HEK293 (cell line): Measurements from ENCODE around the gene USP31.

Experiments used
- KLF8 ChIP-seq: fragments of 450-650 bp; formaldehyde crosslinking; IDR thresholded peaks from 2 replicates; pipeline ENCODE4 v1.5.1; 2016; ENCODE audit warnings: missing biosample characterization, missing genetic modification characterization
- KLF9 ChIP-seq: fragments of 450-650 bp; formaldehyde crosslinking; IDR thresholded peaks from 2 replicates; pipeline ENCODE4 v1.5.1; 2016; ENCODE audit warnings: missing biosample characterization, missing genetic modification characterization, low read depth
- OVOL3 ChIP-seq: fragments of 450-650 bp; formaldehyde crosslinking; IDR thresholded peaks from 2 replicates; pipeline ENCODE4 v1.5.1; 2016; ENCODE audit warnings: missing biosample characterization, missing genetic modification characterization
- SCRT1 ChIP-seq: fragments of 450-650 bp; formaldehyde crosslinking; IDR thresholded peaks from 2 replicates; pipeline ENCODE4 v1.5.1; 2016; ENCODE audit warnings: missing biosample characterization, missing genetic modification characterization, borderline replicate concordance
- SCRT2 ChIP-seq: fragments of 450-650 bp; formaldehyde crosslinking; IDR thresholded peaks from 2 replicates; pipeline ENCODE4 v1.5.1; 2016; ENCODE audit warnings: missing biosample characterization, missing genetic modification characterization
- SP3 ChIP-seq: fragments of 450-650 bp; formaldehyde crosslinking; IDR thresholded peaks from 2 replicates; pipeline ENCODE4 v1.5.1; 2016; ENCODE audit warnings: missing biosample characterization, missing genetic modification characterization
- TRIM28 ChIP-seq: IDR thresholded peaks from 2 replicates; pipeline ENCODE4 v1.6.1; 2011; ENCODE audit warnings: low read length, control low read depth, borderline replicate concordance
- YY1 ChIP-seq: fragments of 450-650 bp; formaldehyde crosslinking; IDR thresholded peaks from 2 replicates; pipeline ENCODE4 v1.5.1; 2018; ENCODE audit warnings: missing biosample characterization, missing genetic modification characterization
- ZBTB20 ChIP-seq: fragments of 450-650 bp; formaldehyde crosslinking; IDR thresholded peaks from 2 replicates; pipeline ENCODE4 v1.5.1; 2016; ENCODE audit warnings: missing biosample characterization, missing genetic modification characterization
- ZBTB7A ChIP-seq: fragments of 450-650 bp; formaldehyde crosslinking; IDR thresholded peaks from 2 replicates; pipeline ENCODE4 v1.5.1; 2016; ENCODE audit warnings: low read depth, missing biosample characterization, missing genetic modification characterization
- ZEB2 ChIP-seq: fragments of 450-650 bp; formaldehyde crosslinking; IDR thresholded peaks from 2 replicates; pipeline ENCODE4 v1.5.1; 2016; ENCODE audit warnings: missing biosample characterization, missing genetic modification characterization
- ZNF10 ChIP-seq: fragments of 450-650 bp; formaldehyde crosslinking; IDR thresholded peaks from 2 replicates; pipeline ENCODE4 v1.5.1; 2017; ENCODE audit warnings: missing biosample characterization, missing genetic modification characterization
- ZNF114 ChIP-seq: fragments of 450-650 bp; formaldehyde crosslinking; IDR thresholded peaks from 2 replicates; pipeline ENCODE4 v1.5.0; 2017; ENCODE audit warnings: missing biosample characterization, missing genetic modification characterization
- ZNF223 ChIP-seq: fragments of 450-650 bp; formaldehyde crosslinking; IDR thresholded peaks from 2 replicates; pipeline ENCODE4 v1.5.1; 2016; ENCODE audit warnings: missing biosample characterization, missing genetic modification characterization
- ZNF23 ChIP-seq: fragments of 450-650 bp; formaldehyde crosslinking; IDR thresholded peaks from 2 replicates; pipeline ENCODE4 v1.5.1; 2016; ENCODE audit warnings: missing biosample characterization, missing genetic modification characterization, borderline replicate concordance
- ZNF302 ChIP-seq: fragments of 450-650 bp; formaldehyde crosslinking; IDR thresholded peaks from 2 replicates; pipeline ENCODE4 v1.5.1; 2016; ENCODE audit warnings: missing biosample characterization, missing genetic modification characterization, low read depth
- ZNF354C ChIP-seq: fragments of 450-650 bp; formaldehyde crosslinking; IDR thresholded peaks from 2 replicates; pipeline ENCODE4 v1.5.1; 2016; ENCODE audit warnings: missing biosample characterization, missing genetic modification characterization, low read depth, borderline replicate concordance
- ZNF37A ChIP-seq: fragments of 450-650 bp; IDR thresholded peaks from 2 replicates; pipeline ENCODE4 v1.5.1; 2018; ENCODE audit warnings: missing biosample characterization, missing genetic modification characterization
- ZNF549 ChIP-seq: fragments of 450-650 bp; IDR thresholded peaks from 2 replicates; pipeline ENCODE4 v1.5.1; 2018; ENCODE audit warnings: missing biosample characterization, missing genetic modification characterization, mild to moderate bottlenecking, inconsistent platforms, moderate library complexity
- ZNF621 ChIP-seq: fragments of 450-650 bp; formaldehyde crosslinking; IDR thresholded peaks from 2 replicates; pipeline ENCODE4 v1.5.1; 2017; ENCODE audit warnings: missing biosample characterization, missing genetic modification characterization
- ZNF624 ChIP-seq: fragments of 450-650 bp; formaldehyde crosslinking; IDR thresholded peaks from 2 replicates; pipeline ENCODE4 v1.5.1; 2017; ENCODE audit warnings: missing biosample characterization, missing genetic modification characterization
- ZNF629 ChIP-seq: fragments of 450-650 bp; formaldehyde crosslinking; IDR thresholded peaks from 2 replicates; pipeline ENCODE4 v1.5.1; 2017; ENCODE audit warnings: missing biosample characterization, missing genetic modification characterization
- ZNF701 ChIP-seq: fragments of 450-650 bp; formaldehyde crosslinking; IDR thresholded peaks from 2 replicates; pipeline ENCODE4 v1.5.1; 2016; ENCODE audit warnings: missing biosample characterization, missing genetic modification characterization
- ZNF707 ChIP-seq: fragments of 450-650 bp; formaldehyde crosslinking; IDR thresholded peaks from 2 replicates; pipeline ENCODE4 v1.5.1; 2016; ENCODE audit warnings: missing biosample characterization, missing genetic modification characterization
- ZNF792 ChIP-seq: fragments of 450-650 bp; formaldehyde crosslinking; IDR thresholded peaks from 2 replicates; pipeline ENCODE4 v1.5.1; 2016; ENCODE audit warnings: missing biosample characterization, missing genetic modification characterization
- ZNF843 ChIP-seq: fragments of 450-650 bp; formaldehyde crosslinking; IDR thresholded peaks from 2 replicates; pipeline ENCODE4 v1.5.1; 2016; ENCODE audit warnings: missing biosample characterization, missing genetic modification characterization
- TF ChIP-seq, protein P1 (sequence below): fragments of 450-650 bp; formaldehyde crosslinking; conservative IDR thresholded peaks from 2 replicates; pipeline ENCODE4 v1.5.1; 2016; ENCODE audit warnings: low read depth, missing biosample characterization, missing genetic modification characterization
- TF ChIP-seq, protein P2 (sequence below): fragments of 450-650 bp; formaldehyde crosslinking; IDR thresholded peaks from 2 replicates; pipeline ENCODE4 v1.5.1; 2016; ENCODE audit warnings: missing biosample characterization, missing genetic modification characterization
- TF ChIP-seq, protein P3 (sequence below): fragments of 450-650 bp; formaldehyde crosslinking; IDR thresholded peaks from 2 replicates; pipeline ENCODE4 v1.5.1; 2016; ENCODE audit warnings: missing biosample characterization, missing genetic modification characterization, low read depth

USP31 gene

DNA sequence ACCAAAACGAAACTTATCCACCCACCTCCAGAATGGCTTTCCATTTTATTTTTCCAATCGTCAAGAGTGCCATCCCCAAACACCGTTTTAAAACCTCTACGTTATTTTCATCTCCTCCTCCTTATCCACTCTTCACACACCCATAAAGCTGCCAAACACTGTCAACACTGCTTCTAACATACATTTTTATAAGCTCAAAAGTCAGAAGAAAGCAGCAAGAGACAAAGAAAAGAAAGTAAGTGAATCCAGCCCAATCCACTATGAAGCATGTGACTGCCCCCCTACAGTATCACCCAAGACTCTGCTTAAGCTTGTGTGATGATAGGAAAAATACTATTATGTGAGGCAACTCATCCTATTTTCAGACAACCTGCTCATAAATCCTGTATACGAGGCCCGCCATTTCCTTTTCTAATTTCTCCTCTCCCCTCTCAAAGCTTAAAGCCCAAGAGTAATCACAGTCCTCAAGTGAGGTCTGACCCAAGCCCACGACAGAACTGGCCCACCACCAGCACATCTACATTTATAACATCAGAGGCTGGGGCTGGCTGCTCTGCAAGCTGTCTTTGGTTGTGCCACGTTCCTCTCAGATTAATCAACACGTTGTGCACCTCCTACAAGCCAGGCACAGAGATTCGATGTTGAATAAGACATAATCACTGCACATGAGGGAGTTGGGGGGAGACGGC, 16.3 kb downstream of the USP31 start (continued):
- TF ChIP-seq, protein P1, sequence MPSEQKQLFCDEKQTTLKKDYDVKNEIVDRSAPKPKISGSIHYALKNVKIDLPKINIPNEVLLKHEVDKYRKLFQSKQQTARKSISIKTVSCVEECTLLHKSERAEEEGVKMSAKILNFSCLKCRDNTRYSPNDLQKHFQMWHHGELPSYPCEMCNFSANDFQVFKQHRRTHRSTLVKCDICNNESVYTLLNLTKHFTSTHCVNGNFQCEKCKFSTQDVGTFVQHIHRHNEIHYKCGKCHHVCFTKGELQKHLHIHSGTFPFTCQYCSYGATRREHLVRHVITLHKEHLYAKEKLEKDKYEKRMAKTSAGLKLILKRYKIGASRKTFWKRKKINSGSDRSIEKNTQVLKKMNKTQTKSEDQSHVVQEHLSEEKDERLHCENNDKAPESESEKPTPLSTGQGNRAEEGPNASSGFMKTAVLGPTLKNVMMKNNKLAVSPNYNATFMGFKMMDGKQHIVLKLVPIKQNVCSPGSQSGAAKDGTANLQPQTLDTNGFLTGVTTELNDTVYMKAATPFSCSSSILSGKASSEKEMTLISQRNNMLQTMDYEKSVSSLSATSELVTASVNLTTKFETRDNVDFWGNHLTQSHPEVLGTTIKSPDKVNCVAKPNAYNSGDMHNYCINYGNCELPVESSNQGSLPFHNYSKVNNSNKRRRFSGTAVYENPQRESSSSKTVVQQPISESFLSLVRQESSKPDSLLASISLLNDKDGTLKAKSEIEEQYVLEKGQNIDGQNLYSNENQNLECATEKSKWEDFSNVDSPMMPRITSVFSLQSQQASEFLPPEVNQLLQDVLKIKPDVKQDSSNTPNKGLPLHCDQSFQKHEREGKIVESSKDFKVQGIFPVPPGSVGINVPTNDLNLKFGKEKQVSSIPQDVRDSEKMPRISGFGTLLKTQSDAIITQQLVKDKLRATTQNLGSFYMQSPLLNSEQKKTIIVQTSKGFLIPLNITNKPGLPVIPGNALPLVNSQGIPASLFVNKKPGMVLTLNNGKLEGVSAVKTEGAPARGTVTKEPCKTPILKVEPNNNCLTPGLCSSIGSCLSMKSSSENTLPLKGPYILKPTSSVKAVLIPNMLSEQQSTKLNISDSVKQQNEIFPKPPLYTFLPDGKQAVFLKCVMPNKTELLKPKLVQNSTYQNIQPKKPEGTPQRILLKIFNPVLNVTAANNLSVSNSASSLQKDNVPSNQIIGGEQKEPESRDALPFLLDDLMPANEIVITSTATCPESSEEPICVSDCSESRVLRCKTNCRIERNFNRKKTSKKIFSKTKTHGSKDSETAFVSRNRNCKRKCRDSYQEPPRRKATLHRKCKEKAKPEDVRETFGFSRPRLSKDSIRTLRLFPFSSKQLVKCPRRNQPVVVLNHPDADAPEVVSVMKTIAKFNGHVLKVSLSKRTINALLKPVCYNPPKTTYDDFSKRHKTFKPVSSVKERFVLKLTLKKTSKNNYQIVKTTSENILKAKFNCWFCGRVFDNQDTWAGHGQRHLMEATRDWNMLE (tag by site-specific recombination): no peak
- peak; percentile 8; the same call in 1 of the 2 replicates for TF ChIP-seq SCRT1 (tag by site-specific recombination)
- no peak for TF ChIP-seq KLF8 (tag by site-specific recombination)
- no peak for TF ChIP-seq ZNF792
- TF ChIP-seq ZBTB7A: no peak
- TF ChIP-seq ZNF354C (tag by site-specific recombination): no peak
- TF ChIP-seq ZNF701 (tag by site-specific recombination): no peak
- TF ChIP-seq ZNF114 (tag by site-specific recombination): no peak
- TF ChIP-seq KLF9 (tag by site-specific recombination): no peak
- no peak for TF ChIP-seq ZNF302 (tag by site-specific recombination)
- TF ChIP-seq SP3: no peak
- TF ChIP-seq ZNF621 (tag by site-specific recombination): no peak
- no peak for TF ChIP-seq ZNF23 (tag by site-specific recombination)
- TF ChIP-seq SCRT2 (tag by site-specific recombination): peak; percentile 70
- 0 out of 2 replicates have a peak, but pooled peaks have one; percentile 38 for TF ChIP-seq TRIM28
- TF ChIP-seq, protein P2, sequence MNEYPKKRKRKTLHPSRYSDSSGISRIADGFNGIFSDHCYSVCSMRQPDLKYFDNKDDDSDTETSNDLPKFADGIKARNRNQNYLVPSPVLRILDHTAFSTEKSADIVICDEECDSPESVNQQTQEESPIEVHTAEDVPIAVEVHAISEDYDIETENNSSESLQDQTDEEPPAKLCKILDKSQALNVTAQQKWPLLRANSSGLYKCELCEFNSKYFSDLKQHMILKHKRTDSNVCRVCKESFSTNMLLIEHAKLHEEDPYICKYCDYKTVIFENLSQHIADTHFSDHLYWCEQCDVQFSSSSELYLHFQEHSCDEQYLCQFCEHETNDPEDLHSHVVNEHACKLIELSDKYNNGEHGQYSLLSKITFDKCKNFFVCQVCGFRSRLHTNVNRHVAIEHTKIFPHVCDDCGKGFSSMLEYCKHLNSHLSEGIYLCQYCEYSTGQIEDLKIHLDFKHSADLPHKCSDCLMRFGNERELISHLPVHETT (tag by site-specific recombination): no peak
- TF ChIP-seq, protein P3, sequence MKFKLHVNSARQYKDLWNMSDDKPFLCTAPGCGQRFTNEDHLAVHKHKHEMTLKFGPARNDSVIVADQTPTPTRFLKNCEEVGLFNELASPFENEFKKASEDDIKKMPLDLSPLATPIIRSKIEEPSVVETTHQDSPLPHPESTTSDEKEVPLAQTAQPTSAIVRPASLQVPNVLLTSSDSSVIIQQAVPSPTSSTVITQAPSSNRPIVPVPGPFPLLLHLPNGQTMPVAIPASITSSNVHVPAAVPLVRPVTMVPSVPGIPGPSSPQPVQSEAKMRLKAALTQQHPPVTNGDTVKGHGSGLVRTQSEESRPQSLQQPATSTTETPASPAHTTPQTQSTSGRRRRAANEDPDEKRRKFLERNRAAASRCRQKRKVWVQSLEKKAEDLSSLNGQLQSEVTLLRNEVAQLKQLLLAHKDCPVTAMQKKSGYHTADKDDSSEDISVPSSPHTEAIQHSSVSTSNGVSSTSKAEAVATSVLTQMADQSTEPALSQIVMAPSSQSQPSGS (tag by site-specific recombination): no peak
- TF ChIP-seq ZNF629 (tag by site-specific recombination): no peak
- TF ChIP-seq ZNF549 (tag by site-specific recombination): no peak
- TF ChIP-seq ZNF843: no peak
- no peak for TF ChIP-seq ZNF37A
- TF ChIP-seq ZNF624: no peak
- TF ChIP-seq ZBTB20 (tag by site-specific recombination): 0 out of 2 replicates have a peak, but pooled peaks have one; percentile 20
- no peak for TF ChIP-seq ZEB2 (tag by site-specific recombination)
- peak; percentile 90; the same call in 1 of the 2 replicates for TF ChIP-seq ZNF10 (tag by site-specific recombination)
- no peak; the same call in 1 of the 2 replicates for TF ChIP-seq OVOL3 (tag by site-specific recombination)
- no peak for TF ChIP-seq YY1
- TF ChIP-seq ZNF223 (tag by site-specific recombination): no peak
- no peak for TF ChIP-seq ZNF707 (tag by site-specific recombination)
- TF ChIP-seq, all 188 proteins: peak for 11
